Measurements from ENCODE around the gene OTOGL.

DNA sequence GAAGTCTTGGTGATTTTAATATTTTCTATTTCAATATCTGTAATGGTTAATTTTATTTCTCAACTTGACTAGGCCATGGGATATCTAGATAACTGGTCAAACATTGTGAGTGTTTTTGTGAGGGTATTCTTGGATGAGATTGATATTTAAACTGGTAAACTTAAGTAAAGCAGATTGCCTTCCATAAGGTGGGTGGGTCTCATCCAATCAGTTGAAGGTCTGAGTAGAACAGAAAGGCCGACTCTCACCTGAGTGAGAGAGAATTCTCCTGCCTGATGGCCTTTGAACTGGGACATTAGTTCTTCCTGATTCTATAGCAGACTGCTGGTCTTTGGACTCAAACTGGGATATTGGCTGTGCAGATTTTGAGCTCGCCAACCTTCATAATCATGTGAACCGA is 36.3 kb downstream of the OTOGL start:
- TF ChIP-seq RCOR1 (IDR thresholded peaks at IDR 0.05; ENCODE audit: low read length) (no peak), CTCF (IDR thresholded peaks at IDR 0.05) (no peak), CHD2 (IDR thresholded peaks at IDR 0.05; ENCODE audit: low read length, partially characterized antibody) (no peak), JUND (IDR thresholded peaks at IDR 0.05) (no peak), RAD21 (IDR thresholded peaks at IDR 0.05; ENCODE audit: low read length) (no peak)
- TF ChIP-seq, protein P1, sequence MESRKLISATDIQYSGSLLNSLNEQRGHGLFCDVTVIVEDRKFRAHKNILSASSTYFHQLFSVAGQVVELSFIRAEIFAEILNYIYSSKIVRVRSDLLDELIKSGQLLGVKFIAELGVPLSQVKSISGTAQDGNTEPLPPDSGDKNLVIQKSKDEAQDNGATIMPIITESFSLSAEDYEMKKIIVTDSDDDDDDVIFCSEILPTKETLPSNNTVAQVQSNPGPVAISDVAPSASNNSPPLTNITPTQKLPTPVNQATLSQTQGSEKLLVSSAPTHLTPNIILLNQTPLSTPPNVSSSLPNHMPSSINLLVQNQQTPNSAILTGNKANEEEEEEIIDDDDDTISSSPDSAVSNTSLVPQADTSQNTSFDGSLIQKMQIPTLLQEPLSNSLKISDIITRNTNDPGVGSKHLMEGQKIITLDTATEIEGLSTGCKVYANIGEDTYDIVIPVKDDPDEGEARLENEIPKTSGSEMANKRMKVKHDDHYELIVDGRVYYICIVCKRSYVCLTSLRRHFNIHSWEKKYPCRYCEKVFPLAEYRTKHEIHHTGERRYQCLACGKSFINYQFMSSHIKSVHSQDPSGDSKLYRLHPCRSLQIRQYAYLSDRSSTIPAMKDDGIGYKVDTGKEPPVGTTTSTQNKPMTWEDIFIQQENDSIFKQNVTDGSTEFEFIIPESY (IDR thresholded peaks at IDR 0.05; ENCODE audit: borderline replicate concordance, low read depth), result no peak
